SH-SY5Y (cell line): ENCODE results near the gene NUP43.

Source experiments
- GATA3 ChIP-seq: IDR thresholded peaks from 2 replicates; pipeline ENCODE4 v1.6.1; 2011; ENCODE audit warnings: low read depth, mild to moderate bottlenecking, low read length, moderate library complexity

The NUP43 gene

GRCh38 chr6:149680503-149680902, 65.8 kb downstream of the NUP43 start:
- no peak for TF ChIP-seq GATA3
